HepG2 (cell line): ENCODE measurements around the gene DDR1. TPM values are rescaled to one million over a fixed set of nuclear protein-coding genes. Genes with fewer than 3 reads are reported as not detected.

ENCODE experiments used
- CAMTA2 ChIP-seq: sonication (generic); formaldehyde crosslinking; IDR thresholded peaks from 2 replicates; pipeline ENCODE4 v1.4.0; 2020; ENCODE audit warnings: mild to moderate bottlenecking, missing genetic modification reagents, borderline replicate concordance
- HOXA5 ChIP-seq: sonication (generic); formaldehyde crosslinking; IDR thresholded peaks from 2 replicates; pipeline ENCODE4 v1.4.0; 2020; ENCODE audit warnings: missing genetic modification reagents
- MEIS2 ChIP-seq: sonication (generic); formaldehyde crosslinking; IDR thresholded peaks from 2 replicates; pipeline ENCODE4 v1.9.0; 2021; ENCODE audit warnings: mild to moderate bottlenecking, missing genetic modification reagents
- NAIF1 ChIP-seq: sonication (generic); formaldehyde crosslinking; IDR thresholded peaks from 2 replicates; pipeline ENCODE4 v1.5.0; 2020; ENCODE audit warnings: mild to moderate bottlenecking, missing genetic modification reagents, borderline replicate concordance
- PRPF4 ChIP-seq: fragments of 200-400 bp; formaldehyde crosslinking; IDR thresholded peaks from 2 replicates; pipeline ENCODE4 v1.6.1; 2016; ENCODE audit warnings: low read length, low read depth; ENCODE audit not compliant: poor library complexity, severe bottlenecking
- SATB2 ChIP-seq: sonication (generic); formaldehyde crosslinking; IDR thresholded peaks from 2 replicates; pipeline ENCODE4 v1.5.0; 2020; ENCODE audit warnings: missing genetic modification reagents
- SUZ12 ChIP-seq: fragments of 150-350 bp; IDR thresholded peaks from 2 replicates; pipeline ENCODE4 v1.6.1; 2014; ENCODE audit warnings: low read depth, low read length
- ZBTB42 ChIP-seq: sonication (generic); formaldehyde crosslinking; IDR thresholded peaks from 2 replicates; pipeline ENCODE4 v1.5.0; 2020; ENCODE audit warnings: mild to moderate bottlenecking, missing genetic modification reagents
- ZHX1 ChIP-seq: sonication (generic); formaldehyde crosslinking; IDR thresholded peaks from 2 replicates; pipeline ENCODE4 v1.8.1; 2022; ENCODE audit warnings: low read depth, mild to moderate bottlenecking, missing genetic modification reagents
- ZNF3 ChIP-seq: IDR thresholded peaks from 2 replicates; pipeline ENCODE4 v1.7.0; 2017; ENCODE audit warnings: inconsistent platforms
- ZNF430 ChIP-seq: sonication (generic); formaldehyde crosslinking; IDR thresholded peaks from 2 replicates; pipeline ENCODE4 v1.9.0; 2021; ENCODE audit warnings: mild to moderate bottlenecking, missing genetic modification reagents
- ZNF772 ChIP-seq: sonication (generic); formaldehyde crosslinking; IDR thresholded peaks from 2 replicates; pipeline ENCODE4 v1.5.0; 2020; ENCODE audit warnings: mild to moderate bottlenecking, missing genetic modification reagents
- polyA plus RNA-seq, 8 experiments: library from polyadenylated mRNA; depleted of rRNA in 3 of 8; stranded (reverse) in 7 of 8; unstranded in 1 of 8; fragments of >200 nt; fragmentation: Illumina TruSeq in 4 of 8; extraction: Trizol in 4 of 8; gene quantifications; 2 replicates each; pipeline versions ENCODE4 v1.2.1 to v1.2.3, GENCODE V29; 2011 to 2016; ENCODE audit warnings: low read depth in 4 of 8, missing spikeins in 1 of 8, mixed read lengths in 1 of 8; ENCODE audit not compliant: insufficient read depth in 1 of 8
- total RNA-seq, 5 experiments: library from RNA; depleted of rRNA; stranded (reverse); fragments of >200 nt; fragmentation: Illumina TruSeq; extraction: Trizol; gene quantifications; 2 replicates each; pipeline ENCODE4 v1.2.3, GENCODE V29; 2016; ENCODE audit warnings: low read depth in 1 of 5
- TF ChIP-seq, protein P1 (sequence below): sonication (generic); formaldehyde crosslinking; IDR thresholded peaks from 2 replicates; pipeline ENCODE4 v1.4.0; 2020; ENCODE audit warnings: missing genetic modification reagents
- TF ChIP-seq, protein P2 (sequence below): sonication (generic); formaldehyde crosslinking; IDR thresholded peaks from 2 replicates; pipeline ENCODE4 v1.8.0; 2022; ENCODE audit warnings: missing genetic modification reagents, low read depth, mild to moderate bottlenecking, borderline replicate concordance
- TF ChIP-seq, protein P3 (sequence below): sonication (generic); formaldehyde crosslinking; IDR thresholded peaks from 2 replicates; pipeline ENCODE4 v1.4.0; 2020; ENCODE audit warnings: low read depth, missing genetic modification reagents
- TF ChIP-seq, protein P4 (sequence below): sonication (generic); formaldehyde crosslinking; IDR thresholded peaks from 2 replicates; pipeline ENCODE4 v1.4.0; 2020; ENCODE audit warnings: mild to moderate bottlenecking, low read depth, missing genetic modification reagents

The DDR1 gene
- total and polyA plus RNA-seq, 2 of the 13 experiments (the other 11 are each of a cell fraction or from before 2014, with no cell fraction given): 16.7 to 20.2 TPM

DNA sequence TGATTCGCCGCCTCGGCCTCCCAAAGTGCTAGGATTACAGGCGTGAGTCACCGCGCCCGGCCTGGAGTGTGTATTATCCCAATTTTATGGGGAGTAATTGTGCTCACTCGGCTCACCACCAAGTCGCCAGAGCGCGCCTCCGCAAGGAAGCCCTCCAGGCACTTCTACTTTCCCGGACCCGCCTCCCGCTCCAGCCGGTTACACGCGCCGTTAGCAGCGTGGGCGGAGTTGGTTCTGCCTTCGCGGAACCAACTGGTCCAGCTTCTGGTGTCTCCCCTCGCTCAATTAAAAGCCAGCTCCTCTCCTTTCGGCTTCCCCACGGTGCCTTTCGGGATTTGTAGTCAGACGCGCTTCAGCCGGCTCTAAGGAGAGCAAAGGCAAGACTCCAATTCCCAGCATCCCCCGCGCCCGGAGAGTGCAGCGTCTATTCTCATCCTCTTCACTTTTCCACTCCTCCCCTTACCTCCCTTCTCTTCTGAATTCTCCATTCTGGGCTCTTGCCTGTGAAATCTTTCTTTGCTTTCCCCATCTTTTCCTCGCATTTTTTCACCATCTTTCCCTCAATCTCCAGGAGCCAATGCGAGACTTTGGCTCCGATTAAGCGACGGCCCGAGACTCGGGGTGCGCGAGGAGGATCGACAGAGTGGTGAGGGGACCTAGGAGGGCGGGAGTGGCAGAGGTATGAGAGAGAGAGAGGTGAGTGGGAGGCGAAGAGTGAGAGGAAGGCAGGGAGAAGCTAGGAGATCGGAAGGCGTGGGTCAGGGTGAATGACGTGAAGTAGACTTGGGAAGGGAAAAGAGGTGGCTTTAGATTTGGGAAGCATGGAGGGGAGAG, 23.7 kb downstream of the DDR1 start, which contains the start of gene GTF2H4 (continued):
- 0 out of 2 replicates have a peak, but pooled peaks have one; percentile 66 for TF ChIP-seq ZHX1
- TF ChIP-seq, protein P1, sequence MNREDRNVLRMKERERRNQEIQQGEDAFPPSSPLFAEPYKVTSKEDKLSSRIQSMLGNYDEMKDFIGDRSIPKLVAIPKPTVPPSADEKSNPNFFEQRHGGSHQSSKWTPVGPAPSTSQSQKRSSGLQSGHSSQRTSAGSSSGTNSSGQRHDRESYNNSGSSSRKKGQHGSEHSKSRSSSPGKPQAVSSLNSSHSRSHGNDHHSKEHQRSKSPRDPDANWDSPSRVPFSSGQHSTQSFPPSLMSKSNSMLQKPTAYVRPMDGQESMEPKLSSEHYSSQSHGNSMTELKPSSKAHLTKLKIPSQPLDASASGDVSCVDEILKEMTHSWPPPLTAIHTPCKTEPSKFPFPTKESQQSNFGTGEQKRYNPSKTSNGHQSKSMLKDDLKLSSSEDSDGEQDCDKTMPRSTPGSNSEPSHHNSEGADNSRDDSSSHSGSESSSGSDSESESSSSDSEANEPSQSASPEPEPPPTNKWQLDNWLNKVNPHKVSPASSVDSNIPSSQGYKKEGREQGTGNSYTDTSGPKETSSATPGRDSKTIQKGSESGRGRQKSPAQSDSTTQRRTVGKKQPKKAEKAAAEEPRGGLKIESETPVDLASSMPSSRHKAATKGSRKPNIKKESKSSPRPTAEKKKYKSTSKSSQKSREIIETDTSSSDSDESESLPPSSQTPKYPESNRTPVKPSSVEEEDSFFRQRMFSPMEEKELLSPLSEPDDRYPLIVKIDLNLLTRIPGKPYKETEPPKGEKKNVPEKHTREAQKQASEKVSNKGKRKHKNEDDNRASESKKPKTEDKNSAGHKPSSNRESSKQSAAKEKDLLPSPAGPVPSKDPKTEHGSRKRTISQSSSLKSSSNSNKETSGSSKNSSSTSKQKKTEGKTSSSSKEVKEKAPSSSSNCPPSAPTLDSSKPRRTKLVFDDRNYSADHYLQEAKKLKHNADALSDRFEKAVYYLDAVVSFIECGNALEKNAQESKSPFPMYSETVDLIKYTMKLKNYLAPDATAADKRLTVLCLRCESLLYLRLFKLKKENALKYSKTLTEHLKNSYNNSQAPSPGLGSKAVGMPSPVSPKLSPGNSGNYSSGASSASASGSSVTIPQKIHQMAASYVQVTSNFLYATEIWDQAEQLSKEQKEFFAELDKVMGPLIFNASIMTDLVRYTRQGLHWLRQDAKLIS (CRISPR knock-in tag): peak; percentile 54
- TF ChIP-seq PRPF4: no peak
- TF ChIP-seq NAIF1 (CRISPR knock-in tag): no peak
- TF ChIP-seq HOXA5 (CRISPR knock-in tag): no peak
- no peak for TF ChIP-seq ZNF430
- 0 out of 2 replicates have a peak, but pooled peaks have one; percentile 7 for TF ChIP-seq ZNF772
- TF ChIP-seq CAMTA2 (CRISPR knock-in tag): no peak
- TF ChIP-seq SATB2: no peak
- TF ChIP-seq, protein P2, sequence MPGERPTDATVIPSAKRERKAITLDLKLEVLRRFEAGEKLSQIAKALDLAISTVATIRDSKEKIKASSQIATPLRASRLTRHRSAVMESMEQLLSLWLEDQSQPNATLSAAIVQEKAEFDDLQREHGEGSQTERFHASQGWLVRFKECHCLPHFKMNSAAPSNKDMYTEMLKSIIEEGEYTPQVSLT (CRISPR knock-in tag): no peak
- peak; percentile 78; the same call in 1 of the 2 replicates for TF ChIP-seq MEIS2 (CRISPR knock-in tag)
- TF ChIP-seq ZNF3 (CRISPR knock-in tag): peak; percentile 79; the same call in 1 of the 2 replicates
- TF ChIP-seq, protein P3, sequence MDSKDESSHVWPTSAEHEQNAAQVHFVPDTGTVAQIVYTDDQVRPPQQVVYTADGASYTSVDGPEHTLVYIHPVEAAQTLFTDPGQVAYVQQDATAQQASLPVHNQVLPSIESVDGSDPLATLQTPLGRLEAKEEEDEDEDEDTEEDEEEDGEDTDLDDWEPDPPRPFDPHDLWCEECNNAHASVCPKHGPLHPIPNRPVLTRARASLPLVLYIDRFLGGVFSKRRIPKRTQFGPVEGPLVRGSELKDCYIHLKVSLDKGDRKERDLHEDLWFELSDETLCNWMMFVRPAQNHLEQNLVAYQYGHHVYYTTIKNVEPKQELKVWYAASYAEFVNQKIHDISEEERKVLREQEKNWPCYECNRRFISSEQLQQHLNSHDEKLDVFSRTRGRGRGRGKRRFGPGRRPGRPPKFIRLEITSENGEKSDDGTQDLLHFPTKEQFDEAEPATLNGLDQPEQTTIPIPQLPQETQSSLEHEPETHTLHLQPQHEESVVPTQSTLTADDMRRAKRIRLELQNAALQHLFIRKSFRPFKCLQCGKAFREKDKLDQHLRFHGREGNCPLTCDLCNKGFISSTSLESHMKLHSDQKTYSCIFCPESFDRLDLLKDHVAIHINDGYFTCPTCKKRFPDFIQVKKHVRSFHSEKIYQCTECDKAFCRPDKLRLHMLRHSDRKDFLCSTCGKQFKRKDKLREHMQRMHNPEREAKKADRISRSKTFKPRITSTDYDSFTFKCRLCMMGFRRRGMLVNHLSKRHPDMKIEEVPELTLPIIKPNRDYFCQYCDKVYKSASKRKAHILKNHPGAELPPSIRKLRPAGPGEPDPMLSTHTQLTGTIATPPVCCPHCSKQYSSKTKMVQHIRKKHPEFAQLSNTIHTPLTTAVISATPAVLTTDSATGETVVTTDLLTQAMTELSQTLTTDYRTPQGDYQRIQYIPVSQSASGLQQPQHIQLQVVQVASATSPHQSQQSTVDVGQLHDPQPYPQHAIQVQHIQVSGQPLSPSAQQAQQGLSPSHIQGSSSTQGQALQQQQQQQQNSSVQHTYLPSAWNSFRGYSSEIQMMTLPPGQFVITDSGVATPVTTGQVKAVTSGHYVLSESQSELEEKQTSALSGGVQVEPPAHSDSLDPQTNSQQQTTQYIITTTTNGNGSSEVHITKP (CRISPR knock-in tag): peak; percentile 84
- TF ChIP-seq, protein P4, sequence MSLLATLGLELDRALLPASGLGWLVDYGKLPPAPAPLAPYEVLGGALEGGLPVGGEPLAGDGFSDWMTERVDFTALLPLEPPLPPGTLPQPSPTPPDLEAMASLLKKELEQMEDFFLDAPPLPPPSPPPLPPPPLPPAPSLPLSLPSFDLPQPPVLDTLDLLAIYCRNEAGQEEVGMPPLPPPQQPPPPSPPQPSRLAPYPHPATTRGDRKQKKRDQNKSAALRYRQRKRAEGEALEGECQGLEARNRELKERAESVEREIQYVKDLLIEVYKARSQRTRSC: no peak
- 0 out of 2 replicates have a peak, but pooled peaks have one; percentile 32 for TF ChIP-seq ZBTB42
- TF ChIP-seq SUZ12: peak; percentile 95
